HepG2 (cell line): ENCODE data around the gene ADSS2.

Source experiments
- ATF7 ChIP-seq, 2 experiments: fragments of 450-650 bp in 1 of 2; sonication (generic) in 1 of 2; formaldehyde crosslinking in 1 of 2; IDR thresholded peaks; 2 replicates each; pipeline versions ENCODE4 v1.4.0 to v1.6.1; 2016 to 2020; ENCODE audit warnings: antibody characterized with exemption in 1 of 2, mild to moderate bottlenecking in 1 of 2, missing genetic modification reagents in 1 of 2
- BRCA1 ChIP-seq: sonication (generic); formaldehyde crosslinking; IDR thresholded peaks from 2 replicates; pipeline ENCODE4 v1.4.0; 2020; ENCODE audit warnings: missing genetic modification reagents
- MEIS1 ChIP-seq: sonication (generic); formaldehyde crosslinking; IDR thresholded peaks from 2 replicates; pipeline ENCODE4 v1.9.0; 2021; ENCODE audit warnings: mild to moderate bottlenecking, missing genetic modification reagents, moderate library complexity, borderline replicate concordance
- NFE2L1 ChIP-seq: sonication (generic); formaldehyde crosslinking; IDR thresholded peaks from 2 replicates; pipeline ENCODE4 v1.4.0; 2020; ENCODE audit warnings: missing genetic modification reagents, mild to moderate bottlenecking, borderline replicate concordance
- NFRKB ChIP-seq: fragments of 450-650 bp; IDR thresholded peaks from 2 replicates; pipeline ENCODE4 v1.6.1; 2017
- SALL2 ChIP-seq: sonication (generic); formaldehyde crosslinking; IDR thresholded peaks from 2 replicates; pipeline ENCODE4 v1.8.1; 2023; ENCODE audit warnings: mild to moderate bottlenecking, missing genetic modification reagents, inconsistent platforms
- TCF7 ChIP-seq: sonication (generic); IDR thresholded peaks from 2 replicates; pipeline ENCODE4 v1.6.1; 2016; ENCODE audit warnings: antibody characterized with exemption, low read depth
- ZNF263 ChIP-seq: sonication (generic); formaldehyde crosslinking; IDR thresholded peaks from 2 replicates; pipeline ENCODE4 v1.4.0; 2020; ENCODE audit warnings: missing genetic modification reagents
- TF ChIP-seq, protein P1 (sequence below): conservative IDR thresholded peaks from 2 replicates; pipeline ENCODE4 v1.6.1; 2018; ENCODE audit warnings: missing genetic modification reagents
- TF ChIP-seq, protein P2 (sequence below): sonication (generic); formaldehyde crosslinking; IDR thresholded peaks from 2 replicates; pipeline ENCODE4 v1.8.1; 2023; ENCODE audit warnings: mild to moderate bottlenecking, moderate library complexity, missing genetic modification reagents

GRCh38 chr1:244450597-244451538 lies 841 bp downstream of the ADSS2 start:
- TF ChIP-seq NFRKB (no peak), BRCA1 (CRISPR knock-in tag) (no peak), TCF7 (no peak), SALL2 (CRISPR knock-in tag) (peak; percentile 30; the same call in 1 of the 2 replicates), ATF7 (IDR thresholded peaks at IDR 0.05) (no peak), ATF7 (CRISPR knock-in tag; IDR thresholded peaks at IDR 0.05) (no peak), NFE2L1 (peak; percentile 66; the same call in 1 of the 2 replicates), MEIS1 (CRISPR knock-in tag) (peak; percentile 64; the same call in 1 of the 2 replicates), ZNF263 (no peak)
- TF ChIP-seq, protein P1, sequence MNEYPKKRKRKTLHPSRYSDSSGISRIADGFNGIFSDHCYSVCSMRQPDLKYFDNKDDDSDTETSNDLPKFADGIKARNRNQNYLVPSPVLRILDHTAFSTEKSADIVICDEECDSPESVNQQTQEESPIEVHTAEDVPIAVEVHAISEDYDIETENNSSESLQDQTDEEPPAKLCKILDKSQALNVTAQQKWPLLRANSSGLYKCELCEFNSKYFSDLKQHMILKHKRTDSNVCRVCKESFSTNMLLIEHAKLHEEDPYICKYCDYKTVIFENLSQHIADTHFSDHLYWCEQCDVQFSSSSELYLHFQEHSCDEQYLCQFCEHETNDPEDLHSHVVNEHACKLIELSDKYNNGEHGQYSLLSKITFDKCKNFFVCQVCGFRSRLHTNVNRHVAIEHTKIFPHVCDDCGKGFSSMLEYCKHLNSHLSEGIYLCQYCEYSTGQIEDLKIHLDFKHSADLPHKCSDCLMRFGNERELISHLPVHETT (CRISPR knock-in tag): no peak
- TF ChIP-seq, protein P2, sequence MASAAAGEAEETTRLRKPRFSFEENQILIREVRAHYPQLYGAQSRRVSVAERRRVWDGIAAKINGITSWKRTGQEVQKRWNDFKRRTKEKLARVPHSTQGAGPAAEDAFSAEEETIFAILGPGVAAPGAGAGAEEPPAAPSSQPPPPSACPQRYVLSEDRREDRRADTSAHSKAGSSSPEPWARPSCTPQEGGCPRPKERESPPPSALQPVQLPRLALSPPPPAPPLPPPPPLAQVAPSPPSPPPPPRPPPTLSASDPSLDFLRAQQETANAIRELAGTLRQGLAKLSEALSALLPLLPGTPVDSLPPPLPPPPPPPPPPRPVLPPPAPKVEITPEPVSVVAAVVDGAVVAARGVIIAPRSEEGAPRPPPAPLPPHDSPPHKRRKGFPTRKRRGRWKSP (CRISPR knock-in tag): no peak; the same call in 1 of the 2 replicates
